ENCODE results near the gene THUMPD1. TPM values are rescaled to one million over a fixed set of nuclear protein-coding genes. Genes with fewer than 3 reads are reported as not detected.

Gene THUMPD1
- polyA plus RNA-seq, 1 of the 3 experiments (the other 2 are of a cell fraction) = 24.8 TPM

DNA sequence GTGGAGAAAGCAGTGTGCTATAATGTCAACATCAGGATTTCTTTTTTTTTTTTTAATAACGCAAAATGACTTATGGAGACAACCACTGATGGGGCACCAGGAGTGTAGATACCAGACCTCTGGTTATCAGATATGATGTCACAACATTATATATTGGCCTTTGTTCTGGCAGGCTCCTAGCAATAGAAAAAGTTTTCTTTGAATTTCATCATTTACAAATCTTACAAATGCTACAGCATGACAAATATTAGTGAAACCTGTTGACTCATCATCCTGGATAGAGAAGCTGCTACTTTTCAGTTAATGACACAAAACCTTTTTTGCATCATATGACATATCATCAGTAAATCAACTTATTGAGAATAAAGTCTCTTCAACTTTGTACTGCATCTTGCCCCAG, 6.1 kb downstream of the THUMPD1 start:
- no peaks in the 10 kb centered on the region for H3F3A ChIP-seq (replicated peaks; ENCODE audit: insufficient read depth)
- H3K4me1 ChIP-seq (ENCODE audit: control insufficient read depth in 1 of 2, insufficient read depth in 2 of 2, low read depth in 1 of 2, low read length in 1 of 2) = peaks cover 4 to 6% of the 10 kb centered on the region in 2 experiments; a peak in 1 of 4 replicates
- no peak for DNase-seq
- no peaks in the 10 kb centered on the region for H3K9me2 ChIP-seq
- TF ChIP-seq, protein P1, sequence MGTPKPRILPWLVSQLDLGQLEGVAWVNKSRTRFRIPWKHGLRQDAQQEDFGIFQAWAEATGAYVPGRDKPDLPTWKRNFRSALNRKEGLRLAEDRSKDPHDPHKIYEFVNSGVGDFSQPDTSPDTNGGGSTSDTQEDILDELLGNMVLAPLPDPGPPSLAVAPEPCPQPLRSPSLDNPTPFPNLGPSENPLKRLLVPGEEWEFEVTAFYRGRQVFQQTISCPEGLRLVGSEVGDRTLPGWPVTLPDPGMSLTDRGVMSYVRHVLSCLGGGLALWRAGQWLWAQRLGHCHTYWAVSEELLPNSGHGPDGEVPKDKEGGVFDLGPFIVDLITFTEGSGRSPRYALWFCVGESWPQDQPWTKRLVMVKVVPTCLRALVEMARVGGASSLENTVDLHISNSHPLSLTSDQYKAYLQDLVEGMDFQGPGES (IDR thresholded peaks at IDR 0.05; ENCODE audit: low read depth, low read length) = no peak
- TF ChIP-seq MEF2A (IDR thresholded peaks at IDR 0.05; ENCODE audit: borderline replicate concordance, low read depth) (no peak), TCF12 (IDR thresholded peaks at IDR 0.05) (no peak), MXI1 (IDR thresholded peaks at IDR 0.05; ENCODE audit: low read depth, low read length) (no peak), RCOR1 (IDR thresholded peaks at IDR 0.05; ENCODE audit: low read length) (no peak), PBX3 (IDR thresholded peaks at IDR 0.05) (no peak), RAD21 (IDR thresholded peaks at IDR 0.05; ENCODE audit: low read length) (no peak), MAX (IDR thresholded peaks at IDR 0.05; ENCODE audit: low read depth) (no peak)
- TF ChIP-seq, protein P2, sequence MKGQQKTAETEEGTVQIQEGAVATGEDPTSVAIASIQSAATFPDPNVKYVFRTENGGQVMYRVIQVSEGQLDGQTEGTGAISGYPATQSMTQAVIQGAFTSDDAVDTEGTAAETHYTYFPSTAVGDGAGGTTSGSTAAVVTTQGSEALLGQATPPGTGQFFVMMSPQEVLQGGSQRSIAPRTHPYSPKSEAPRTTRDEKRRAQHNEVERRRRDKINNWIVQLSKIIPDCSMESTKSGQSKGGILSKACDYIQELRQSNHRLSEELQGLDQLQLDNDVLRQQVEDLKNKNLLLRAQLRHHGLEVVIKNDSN (IDR thresholded peaks at IDR 0.05; ENCODE audit: borderline replicate concordance, low read depth) = no peak
- peaks cover 37% of the 10 kb centered on the region for H3K79me2 ChIP-seq (ENCODE audit: insufficient read depth)
- peaks cover 46% of the 10 kb centered on the region for H4K20me1 ChIP-seq (ENCODE audit: insufficient read depth)
- no peaks in the 10 kb centered on the region for H3K27me3 ChIP-seq (ENCODE audit: insufficient read depth)
- WGBS (ENCODE audit: low lambda C conversion rate) = 70% methylated on average over 1 of the region's 1 CpG
- H3K4me2 ChIP-seq = no peak overlapping the region
- no peak overlapping the region for H3K9ac ChIP-seq
- no peak overlapping the region for H2AFZ ChIP-seq (ENCODE audit: low read depth)
- H3K27ac ChIP-seq (ENCODE audit: low read depth in 2 of 2, low read length in 1 of 2) = no peak overlapping the region
- H3K9me3 ChIP-seq = no peaks in the 10 kb centered on the region
- no peak overlapping the region for H3K4me3 ChIP-seq (ENCODE audit: low read depth in 2 of 2, low read length in 1 of 2)
- CTCF ChIA-PET = interaction anchor here (0.6 kb wide), 1 partner anchor 269 kb away, joined by 3 read pairs; no protein-coding TSS in a partner anchor
- POLR2A ChIA-PET = no interaction called here
- peaks cover 53 to 55% of the 10 kb centered on the region in 2 experiments for H3K36me3 ChIP-seq (replicated peaks in 1 of 2; ENCODE audit: control insufficient read depth in 1 of 2, insufficient read depth in 2 of 2, low read length in 1 of 2)

GRCh38 chr16:20734782-20735181, 6.8 kb downstream of the THUMPD1 start:
- H3K9me3 ChIP-seq = no peaks in the 10 kb centered on the region
- no peaks in the 10 kb centered on the region for H3K9me2 ChIP-seq
- 81% methylated on average over 3 of the region's 3 CpGs for WGBS (ENCODE audit: low lambda C conversion rate)
- H3K9ac ChIP-seq = no peak overlapping the region
- TF ChIP-seq, protein P3, sequence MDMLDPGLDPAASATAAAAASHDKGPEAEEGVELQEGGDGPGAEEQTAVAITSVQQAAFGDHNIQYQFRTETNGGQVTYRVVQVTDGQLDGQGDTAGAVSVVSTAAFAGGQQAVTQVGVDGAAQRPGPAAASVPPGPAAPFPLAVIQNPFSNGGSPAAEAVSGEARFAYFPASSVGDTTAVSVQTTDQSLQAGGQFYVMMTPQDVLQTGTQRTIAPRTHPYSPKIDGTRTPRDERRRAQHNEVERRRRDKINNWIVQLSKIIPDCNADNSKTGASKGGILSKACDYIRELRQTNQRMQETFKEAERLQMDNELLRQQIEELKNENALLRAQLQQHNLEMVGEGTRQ (IDR thresholded peaks at IDR 0.05; ENCODE audit: borderline replicate concordance, low read depth, low read length) = no peak
- TF ChIP-seq CHD2 (IDR thresholded peaks at IDR 0.05; ENCODE audit: low read length, partially characterized antibody) = no peak
- TF ChIP-seq, protein P2 (IDR thresholded peaks at IDR 0.05; ENCODE audit: borderline replicate concordance, low read depth) = no peak
- no peak for TF ChIP-seq MAX (IDR thresholded peaks at IDR 0.05; ENCODE audit: low read depth)
- TF ChIP-seq RAD21 (IDR thresholded peaks at IDR 0.05; ENCODE audit: low read length) = no peak
- TF ChIP-seq EZH2phosphoT487 (IDR thresholded peaks at IDR 0.05; ENCODE audit: borderline replicate concordance, low read depth) = no peak
- TF ChIP-seq NRF1 (IDR thresholded peaks at IDR 0.05; ENCODE audit: low read depth, low read length) = no peak
- no peak for TF ChIP-seq GABPA (IDR thresholded peaks at IDR 0.05; ENCODE audit: low read depth)
- no peak for TF ChIP-seq RCOR1 (IDR thresholded peaks at IDR 0.05; ENCODE audit: low read length)
- no peak for TF ChIP-seq RFX5 (IDR thresholded peaks at IDR 0.05; ENCODE audit: low read length)
- TF ChIP-seq RXRA (IDR thresholded peaks at IDR 0.05; ENCODE audit: borderline replicate concordance, low read depth) = no peak
- no peak for TF ChIP-seq JUND (IDR thresholded peaks at IDR 0.05)
- no peak for TF ChIP-seq GATA2 (CRISPR knock-in tag; IDR thresholded peaks at IDR 0.05)
- peaks cover 53 to 55% of the 10 kb centered on the region in 2 experiments for H3K36me3 ChIP-seq (replicated peaks in 1 of 2; ENCODE audit: control insufficient read depth in 1 of 2, insufficient read depth in 2 of 2, low read length in 1 of 2)
- H3F3A ChIP-seq (replicated peaks; ENCODE audit: insufficient read depth) = no peaks in the 10 kb centered on the region
- H3K27ac ChIP-seq (ENCODE audit: low read depth in 2 of 2, low read length in 1 of 2) = no peak overlapping the region
- no peak for DNase-seq
- POLR2A ChIA-PET = no interaction called here
- H3K4me3 ChIP-seq (ENCODE audit: low read depth in 2 of 2, low read length in 1 of 2) = no peak overlapping the region
- no peaks in the 10 kb centered on the region for H3K27me3 ChIP-seq (ENCODE audit: insufficient read depth)
- CTCF ChIA-PET = no interaction called here
- H2AFZ ChIP-seq (ENCODE audit: low read depth) = no peak overlapping the region
- no peak overlapping the region for H3K4me2 ChIP-seq
- H3K4me1 ChIP-seq (ENCODE audit: control insufficient read depth in 1 of 2, insufficient read depth in 2 of 2, low read depth in 1 of 2, low read length in 1 of 2) = no peaks in the 10 kb centered on the region; a peak in 1 of 4 replicates
- H4K20me1 ChIP-seq (ENCODE audit: insufficient read depth) = peaks cover 39% of the 10 kb centered on the region
- H3K79me2 ChIP-seq (ENCODE audit: insufficient read depth) = peaks cover 30% of the 10 kb centered on the region
